H9 (cell line): ENCODE results near the gene TRERF1. TPM values are rescaled to one million over a fixed set of nuclear protein-coding genes. Genes with fewer than 3 reads are reported as not detected.

Source experiments
- DNase-seq: peaks from one replicate; pipeline ENCODE4 v3.0.0-alpha.2; 2017
- H2AFZ ChIP-seq: one replicate; pipeline ENCODE4 v1.6.1; 2013; ENCODE audit warnings: mild to moderate bottlenecking, low read length, control low read depth, moderate library complexity
- H2AK5ac ChIP-seq: 2 replicates; pipeline ENCODE4 v1.6.1; 2013; ENCODE audit warnings: low read length, control low read depth, mixed read lengths; ENCODE audit not compliant: insufficient read length
- H2BK120ac ChIP-seq: one replicate; pipeline ENCODE4 v1.6.1; 2013; ENCODE audit warnings: low read depth, mild to moderate bottlenecking, low read length, control low read depth, inconsistent platforms; ENCODE audit not compliant: poor library complexity, severe bottlenecking
- H2BK12ac ChIP-seq: 2 replicates; pipeline ENCODE4 v1.6.1; 2013; ENCODE audit warnings: low read length, control low read depth, mixed read lengths, low read depth; ENCODE audit not compliant: insufficient read length
- H2BK15ac ChIP-seq: 2 replicates; pipeline ENCODE4 v1.6.1; 2013; ENCODE audit warnings: low read depth, low read length, control low read depth
- H2BK20ac ChIP-seq: one replicate; pipeline ENCODE4 v1.6.1; 2013; ENCODE audit warnings: low read depth, mild to moderate bottlenecking, low read length, control low read depth, inconsistent platforms; ENCODE audit not compliant: poor library complexity, severe bottlenecking
- H2BK5ac ChIP-seq: 2 replicates; pipeline ENCODE4 v1.6.1; 2013; ENCODE audit warnings: low read length, control low read depth, mixed read lengths; ENCODE audit not compliant: insufficient read length
- H3K14ac ChIP-seq: 2 replicates; pipeline ENCODE4 v1.6.1; 2013; ENCODE audit warnings: low read length, control low read depth; ENCODE audit not compliant: insufficient read depth
- H3K18ac ChIP-seq: 2 replicates; pipeline ENCODE4 v1.6.1; 2013; ENCODE audit warnings: low read depth, mild to moderate bottlenecking, mixed read lengths, low read length, control low read depth; ENCODE audit not compliant: insufficient read length
- H3K23ac ChIP-seq: 2 replicates; pipeline ENCODE4 v1.6.1; 2013; ENCODE audit warnings: low read length, control low read depth, mixed read lengths, low read depth; ENCODE audit not compliant: insufficient read length
- H3K23me2 ChIP-seq: 2 replicates; pipeline ENCODE4 v1.6.1; 2013; ENCODE audit warnings: low read depth, mild to moderate bottlenecking, mixed read lengths, low read length, control low read depth; ENCODE audit not compliant: insufficient read length, poor library complexity, severe bottlenecking
- H3K27ac ChIP-seq: 2 replicates; pipeline ENCODE4 v1.5.1; 2013; ENCODE audit warnings: low read length, control low read depth, mixed read lengths, low read depth; ENCODE audit not compliant: insufficient read length
- H3K27me3 ChIP-seq: 2 replicates; pipeline ENCODE4 v1.6.1; 2013; ENCODE audit warnings: low read length, control low read depth, inconsistent platforms; ENCODE audit not compliant: insufficient read depth
- H3K4ac ChIP-seq: 2 replicates; pipeline ENCODE4 v1.6.1; 2013; ENCODE audit warnings: low read depth, mild to moderate bottlenecking, control low read depth, inconsistent platforms, low read length, moderate library complexity
- H3K4me1 ChIP-seq: 2 replicates; pipeline ENCODE4 v1.6.1; 2013; ENCODE audit warnings: low read length, control low read depth, inconsistent platforms; ENCODE audit not compliant: insufficient read depth
- H3K4me2 ChIP-seq: 2 replicates; pipeline ENCODE4 v1.6.1; 2013; ENCODE audit warnings: low read length, control low read depth, mixed read lengths; ENCODE audit not compliant: insufficient read length, insufficient read depth
- H3K56ac ChIP-seq: 2 replicates; pipeline ENCODE4 v1.6.1; 2013; ENCODE audit warnings: low read depth, mild to moderate bottlenecking, mixed read lengths, low read length, control low read depth; ENCODE audit not compliant: insufficient read length
- H3K79me1 ChIP-seq: 2 replicates; pipeline ENCODE4 v1.6.1; 2013; ENCODE audit warnings: low read depth, mild to moderate bottlenecking, moderate library complexity, low read length, control low read depth, inconsistent platforms; ENCODE audit not compliant: insufficient read depth, poor library complexity, severe bottlenecking
- H3K79me2 ChIP-seq: 2 replicates; pipeline ENCODE4 v1.6.1; 2013; ENCODE audit warnings: low read length, control low read depth, inconsistent platforms; ENCODE audit not compliant: insufficient read depth
- H3K9ac ChIP-seq: 2 replicates; pipeline ENCODE4 v1.6.1; 2013; ENCODE audit warnings: low read length, control low read depth, mixed read lengths; ENCODE audit not compliant: insufficient read length; ENCODE audit errors: extremely low read depth
- H3K9me3 ChIP-seq: one replicate; pipeline ENCODE4 v1.6.1; 2013; ENCODE audit warnings: low read depth, low read length, inconsistent platforms; ENCODE audit not compliant: control insufficient read depth
- H3T11ph ChIP-seq: one replicate; pipeline ENCODE4 v1.6.1; 2013; ENCODE audit warnings: mild to moderate bottlenecking, low read length, control low read depth, inconsistent platforms
- H4K20me1 ChIP-seq: one replicate; pipeline ENCODE4 v1.6.1; 2013; ENCODE audit not compliant: control insufficient read depth, insufficient read length, insufficient read depth
- H4K5ac ChIP-seq: 2 replicates; pipeline ENCODE4 v1.6.1; 2013; ENCODE audit warnings: low read depth, mild to moderate bottlenecking, mixed read lengths, low read length, control low read depth; ENCODE audit not compliant: insufficient read length
- H4K8ac ChIP-seq: replicated peaks from 2 replicates; pipeline ENCODE4 v1.6.1; 2013; ENCODE audit warnings: low read length, control low read depth, mixed read lengths, low read depth; ENCODE audit not compliant: insufficient read length
- H4K91ac ChIP-seq: 2 replicates; pipeline ENCODE4 v1.6.1; 2013; ENCODE audit warnings: low read depth, mild to moderate bottlenecking, moderate library complexity, mixed read lengths, low read length, control low read depth; ENCODE audit not compliant: insufficient read length
- H3K27ac Mint-ChIP-seq, 3 experiments: 2 replicates in 2 of 3; 3 replicates in 1 of 3; pipeline ENCODE4 v1.8.0; 2020 to 2021; ENCODE audit warnings: mixed read lengths in 3 of 3, mild to moderate bottlenecking in 1 of 3, moderate library complexity in 1 of 3
- H3K27me3 Mint-ChIP-seq: 2 replicates; pipeline ENCODE4 v1.8.0; 2021; ENCODE audit warnings: low read depth, mild to moderate bottlenecking, moderate library complexity, mixed read lengths
- H3K36me3 Mint-ChIP-seq, 3 experiments: 2 replicates in 2 of 3; 3 replicates in 1 of 3; pipeline ENCODE4 v1.8.0; 2020 to 2021; ENCODE audit warnings: low read depth in 3 of 3, mixed read lengths in 3 of 3; ENCODE audit not compliant: insufficient read depth in 1 of 3
- H3K4me1 Mint-ChIP-seq, 2 experiments: 2 replicates each; pipeline ENCODE4 v1.8.0; 2020; ENCODE audit warnings: mixed read lengths in 2 of 2
- H3K4me3 Mint-ChIP-seq, 2 experiments: 2 replicates in 1 of 2; 3 replicates in 1 of 2; pipeline ENCODE4 v1.8.0; 2020 to 2021; ENCODE audit warnings: mild to moderate bottlenecking in 2 of 2, mixed read lengths in 2 of 2, moderate library complexity in 1 of 2
- H3K9me3 Mint-ChIP-seq, 2 experiments: 2 replicates in 1 of 2; 3 replicates in 1 of 2; pipeline ENCODE4 v1.8.0; 2020; ENCODE audit warnings: mild to moderate bottlenecking in 2 of 2, mixed read lengths in 2 of 2, moderate library complexity in 1 of 2
- WGBS: extraction: QIAGEN DNeasy Blood & Tissue Kit; methylation state at CpG from one replicate; pipeline ENCODE4 v1.1.7; 2013; ENCODE audit warnings: missing lambda C conversion rate, low lambda C conversion rate, mixed read lengths; ENCODE audit not compliant: insufficient read length; ENCODE audit errors: extremely low coverage; 5-methylcytosine and 5-hydroxymethylcytosine counted together
- total RNA-seq: library from RNA; stranded (reverse); gene quantifications from 2 replicates; pipeline ENCODE4 v1.2.1, GENCODE V29; 2021
- TF ChIP-seq, protein P1 (sequence below): fragments of 200-600 bp; sonication (generic); conservative IDR thresholded peaks from 3 replicates; pipeline ENCODE4 v1.8.0; 2021; ENCODE audit warnings: antibody characterized with exemption, mild to moderate bottlenecking

Gene TRERF1
- total RNA-seq, 1 experiment from 2014 or later = 19.7 TPM

DNA sequence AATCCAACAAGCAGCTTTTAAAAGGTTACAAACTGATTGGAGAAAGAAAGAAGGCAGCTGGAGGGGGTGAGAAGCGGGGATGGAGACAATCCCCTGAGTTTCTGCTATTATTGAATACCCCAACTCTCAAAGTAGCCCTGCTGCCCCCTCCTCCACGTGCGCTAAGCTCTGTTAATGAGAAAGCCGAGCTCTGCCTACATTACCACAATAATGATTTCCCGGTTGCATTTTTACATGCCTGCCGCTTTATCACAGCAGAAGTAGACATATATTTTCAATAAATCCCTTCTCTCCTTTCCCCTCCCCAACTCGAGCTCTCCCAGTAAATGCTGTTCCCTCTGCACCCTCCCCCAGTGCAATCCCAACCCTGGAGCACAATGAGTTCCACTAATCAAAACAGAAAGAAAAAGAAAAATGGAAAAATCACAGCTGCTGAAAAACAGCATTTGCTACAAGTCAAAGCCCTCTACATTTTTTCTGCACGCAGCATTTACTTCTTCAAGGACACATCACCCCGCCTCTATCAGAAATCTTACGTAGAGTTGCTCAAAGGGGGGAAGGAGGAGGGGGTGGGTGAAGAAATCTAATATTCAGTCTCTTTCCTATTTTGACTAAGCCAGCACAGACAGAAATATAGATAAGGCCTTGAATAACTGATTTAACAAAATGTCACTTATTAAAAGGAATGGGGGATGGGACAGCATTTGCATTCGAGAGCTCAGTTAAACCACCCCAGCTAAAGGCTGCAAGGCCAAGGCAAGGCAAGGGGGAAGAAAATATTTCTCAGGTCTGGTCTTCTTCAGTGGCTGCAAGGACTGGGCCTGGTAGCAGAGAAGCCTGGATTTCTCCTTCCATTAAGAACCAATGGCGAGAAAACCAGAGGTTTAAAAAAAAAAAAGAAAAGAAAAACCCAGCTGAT lies 10.7 kb downstream of the TRERF1 start:
- H2AFZ ChIP-seq = no peak overlapping the region
- H3K4me1 ChIP-seq = peaks cover 36% of the 10 kb centered on the region
- H2AK5ac ChIP-seq = no peak overlapping the region

More for the DNA sequence above, 10.7 kb downstream of the TRERF1 start:
- no peak overlapping the region for H3K23ac ChIP-seq
- peak overlapping the region; percentile 75 for H3K27ac ChIP-seq
- no peak overlapping the region for H2BK20ac ChIP-seq
- H4K8ac ChIP-seq = no peak overlapping the region
- no peak for DNase-seq
- peak overlapping the region; percentile 89 to 98 (median 95) for H3K27ac Mint-ChIP-seq
- no peak overlapping the region for H2BK12ac ChIP-seq
- no peak overlapping the region for H3K9ac ChIP-seq
- H3K4me3 Mint-ChIP-seq = peak overlapping the region; percentile 48 to 75
- peaks cover 3% of the 10 kb centered on the region for H3K79me1 ChIP-seq
- H3K27me3 ChIP-seq = no peaks in the 10 kb centered on the region
- no peaks in the 10 kb centered on the region for H3K27me3 Mint-ChIP-seq
- H3K23me2 ChIP-seq = no peaks in the 10 kb centered on the region
- H3K9me3 ChIP-seq = no peaks in the 10 kb centered on the region
- TF ChIP-seq, protein P1, sequence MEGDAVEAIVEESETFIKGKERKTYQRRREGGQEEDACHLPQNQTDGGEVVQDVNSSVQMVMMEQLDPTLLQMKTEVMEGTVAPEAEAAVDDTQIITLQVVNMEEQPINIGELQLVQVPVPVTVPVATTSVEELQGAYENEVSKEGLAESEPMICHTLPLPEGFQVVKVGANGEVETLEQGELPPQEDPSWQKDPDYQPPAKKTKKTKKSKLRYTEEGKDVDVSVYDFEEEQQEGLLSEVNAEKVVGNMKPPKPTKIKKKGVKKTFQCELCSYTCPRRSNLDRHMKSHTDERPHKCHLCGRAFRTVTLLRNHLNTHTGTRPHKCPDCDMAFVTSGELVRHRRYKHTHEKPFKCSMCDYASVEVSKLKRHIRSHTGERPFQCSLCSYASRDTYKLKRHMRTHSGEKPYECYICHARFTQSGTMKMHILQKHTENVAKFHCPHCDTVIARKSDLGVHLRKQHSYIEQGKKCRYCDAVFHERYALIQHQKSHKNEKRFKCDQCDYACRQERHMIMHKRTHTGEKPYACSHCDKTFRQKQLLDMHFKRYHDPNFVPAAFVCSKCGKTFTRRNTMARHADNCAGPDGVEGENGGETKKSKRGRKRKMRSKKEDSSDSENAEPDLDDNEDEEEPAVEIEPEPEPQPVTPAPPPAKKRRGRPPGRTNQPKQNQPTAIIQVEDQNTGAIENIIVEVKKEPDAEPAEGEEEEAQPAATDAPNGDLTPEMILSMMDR = no peak
- H3K4me2 ChIP-seq = peak overlapping the region; percentile 60
- no peak overlapping the region for H4K91ac ChIP-seq
- H2BK5ac ChIP-seq = no peak overlapping the region
- H3K4ac ChIP-seq = no peak overlapping the region
- no peaks in the 10 kb centered on the region for H4K20me1 ChIP-seq
- no CpG with 5 or more reads among the region's 12 CpGs for WGBS
- H3K56ac ChIP-seq = no peak overlapping the region
- peaks cover 75 to 80% of the 10 kb centered on the region in 2 experiments for H3K4me1 Mint-ChIP-seq
- H4K5ac ChIP-seq = no peak overlapping the region
- H2BK120ac ChIP-seq = no peak overlapping the region
- no peak overlapping the region for H2BK15ac ChIP-seq
- H3K79me2 ChIP-seq = peaks cover 25% of the 10 kb centered on the region; the same call in 1 of the 2 replicates
- H3K14ac ChIP-seq = no peak overlapping the region
- H3T11ph ChIP-seq = no peak overlapping the region
- peaks cover under 1 to 13% (median 7%) of the 10 kb centered on the region in 3 experiments; a peak in 5 of 7 replicates for H3K36me3 Mint-ChIP-seq
- no peak overlapping the region for H3K18ac ChIP-seq
- no peaks in the 10 kb centered on the region for H3K9me3 Mint-ChIP-seq
